ENCODE measurements around the gene PLEKHG5.
"Not testable (repeated sequence)": the region's sequence is repeated elsewhere in the genome, so short reads cannot be mapped to it uniquely, and the experiment has no call there.

PLEKHG5 gene

GRCh38 chr1:6496890-6497214, 5.4 kb upstream of the PLEKHG5 start:
- no peak for DNase-seq (ENCODE audit: low read depth in 3 of 3)

DNA sequence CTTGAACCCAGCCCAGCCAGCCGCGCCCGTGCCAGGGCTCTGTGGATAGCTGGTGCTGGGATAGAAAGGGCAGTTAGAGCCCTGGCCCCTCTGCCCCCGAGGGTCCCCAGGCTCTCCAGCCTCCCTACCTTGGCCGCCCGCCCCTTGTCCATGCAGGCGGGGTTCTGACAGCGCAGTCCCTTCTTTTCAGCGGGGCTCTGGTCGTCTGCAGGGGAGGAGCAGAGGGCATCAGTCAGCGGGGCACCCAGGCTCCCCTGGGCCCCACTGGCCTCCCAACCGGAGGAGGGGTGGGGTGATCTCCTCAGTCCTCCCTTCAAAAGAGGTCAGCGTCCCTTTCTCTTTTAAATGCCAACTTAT, 4.9 kb upstream of the PLEKHG5 start:
- DNase-seq (ENCODE audit: low read depth in 3 of 3) = no peak

DNA sequence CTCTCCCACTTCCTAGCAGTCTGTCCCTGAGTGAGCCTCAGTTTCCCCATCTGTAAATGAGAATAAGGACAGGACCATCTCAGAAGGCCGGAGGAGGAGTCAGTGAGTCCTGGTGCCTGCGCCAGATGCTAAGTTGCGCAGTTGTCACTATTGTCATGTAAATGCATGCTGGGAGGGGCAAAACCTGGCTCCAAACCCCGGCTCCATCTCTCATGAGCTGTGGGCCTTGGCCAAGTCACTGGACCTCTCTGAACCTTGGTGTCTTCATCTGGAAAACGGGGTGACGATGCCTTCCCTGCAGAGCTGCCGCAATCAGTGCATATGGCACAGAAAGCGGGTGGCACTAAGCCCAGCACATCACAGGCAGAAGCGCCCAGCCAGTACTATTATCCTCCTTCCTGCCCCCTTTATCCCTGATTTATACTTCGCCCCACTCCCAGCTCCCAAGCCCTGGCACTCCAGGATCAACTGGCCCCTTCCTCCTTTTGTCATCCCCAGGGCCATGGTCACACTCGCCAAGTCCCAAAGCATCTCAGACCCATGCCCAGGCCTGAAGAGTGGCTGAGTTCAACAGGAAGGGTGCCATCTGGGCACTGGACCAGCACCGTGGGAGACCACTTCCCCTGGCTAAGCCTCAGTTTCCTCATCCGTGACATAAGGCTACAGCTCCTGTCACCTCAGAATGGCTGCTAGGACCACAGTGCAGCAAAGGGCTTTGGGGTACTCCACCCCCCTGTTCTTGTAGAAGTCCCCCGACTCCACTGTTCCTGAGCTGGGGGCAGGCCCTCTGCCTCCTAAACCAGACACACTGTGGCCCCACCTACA, 4.3 kb upstream of the PLEKHG5 start:
- no peak for DNase-seq (ENCODE audit: low read depth in 3 of 3)

DNA sequence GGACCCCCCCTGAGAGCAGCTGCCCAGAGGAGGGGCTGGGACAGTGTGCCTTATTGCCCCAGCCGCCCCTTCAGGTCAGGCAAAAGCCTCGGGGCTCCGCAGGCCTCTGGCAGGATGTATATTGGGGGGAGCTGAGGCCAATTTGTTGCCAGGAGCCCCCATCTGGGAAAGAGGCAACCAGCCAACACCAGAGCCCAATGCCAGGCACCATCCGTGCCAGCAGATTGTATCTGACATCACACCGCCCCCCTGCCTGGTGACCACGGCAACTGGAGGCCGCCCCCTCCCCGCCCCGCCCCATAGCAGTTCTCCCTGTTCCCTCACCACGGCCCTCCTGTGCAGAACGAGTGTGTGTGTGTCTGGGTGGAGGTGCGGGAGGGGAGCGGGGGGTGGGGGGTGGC, 3.6 kb upstream of the PLEKHG5 start:
- no peak for DNase-seq (ENCODE audit: low read depth in 3 of 3)

DNA sequence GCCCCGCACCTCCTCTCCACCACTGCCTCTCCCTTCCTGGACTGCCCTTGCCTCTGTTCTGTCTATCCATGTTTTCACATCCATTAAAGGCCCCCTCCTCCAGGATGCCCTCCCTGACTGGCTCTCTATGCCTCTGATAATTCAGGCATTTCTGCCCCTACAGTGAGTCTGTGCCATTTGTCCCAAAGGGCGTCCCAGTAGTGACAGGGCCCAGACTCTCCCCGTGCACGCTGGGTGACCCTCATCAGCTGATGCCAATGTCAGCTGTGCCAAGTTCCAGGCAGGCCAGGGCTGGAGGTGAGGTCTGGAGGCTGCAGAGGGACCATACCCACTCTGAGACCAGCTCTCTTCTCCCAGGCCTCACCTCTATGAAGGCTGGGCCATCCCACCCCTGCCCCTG, 3.2 kb upstream of the PLEKHG5 start:
- no peak for DNase-seq (ENCODE audit: low read depth in 3 of 3)

DNA sequence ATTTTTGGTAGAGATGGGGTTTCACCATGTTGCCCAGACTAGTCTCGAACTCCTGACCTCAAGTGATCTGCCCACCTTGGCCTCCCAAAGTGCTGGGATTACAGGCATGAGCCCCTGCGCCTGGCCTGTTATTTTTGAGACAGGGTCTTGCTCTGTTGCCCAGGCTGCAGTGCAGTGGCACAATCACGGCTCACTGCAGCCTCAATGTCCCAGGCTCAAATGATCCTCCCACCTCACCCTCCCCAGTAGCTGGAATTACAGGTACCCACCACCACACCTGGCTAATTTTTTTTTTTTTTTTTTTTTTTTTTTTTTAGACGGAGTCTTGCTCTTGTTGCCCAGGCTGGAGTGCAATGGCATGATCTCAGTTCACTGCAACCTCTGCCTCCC, 2.4 kb upstream of the PLEKHG5 start:
- DNase-seq (ENCODE audit: low read depth in 3 of 3) = not testable (repeated sequence)

- no peak for DNase-seq (ENCODE audit: low read depth in 3 of 3)
These were observed 499 bp upstream of the PLEKHG5 start for GRCh38 chr1:6491966-6492365.

- DNase-seq (ENCODE audit: low read depth in 3 of 3) = no peak
These were observed 402 bp downstream of the PLEKHG5 start for GRCh38 chr1:6491081-6491449.

- peak; percentile 23 to 68 (median 43) for DNase-seq (ENCODE audit: low read depth in 3 of 3)
These were observed 1.0 kb downstream of the PLEKHG5 start for GRCh38 chr1:6490181-6491080.

DNA sequence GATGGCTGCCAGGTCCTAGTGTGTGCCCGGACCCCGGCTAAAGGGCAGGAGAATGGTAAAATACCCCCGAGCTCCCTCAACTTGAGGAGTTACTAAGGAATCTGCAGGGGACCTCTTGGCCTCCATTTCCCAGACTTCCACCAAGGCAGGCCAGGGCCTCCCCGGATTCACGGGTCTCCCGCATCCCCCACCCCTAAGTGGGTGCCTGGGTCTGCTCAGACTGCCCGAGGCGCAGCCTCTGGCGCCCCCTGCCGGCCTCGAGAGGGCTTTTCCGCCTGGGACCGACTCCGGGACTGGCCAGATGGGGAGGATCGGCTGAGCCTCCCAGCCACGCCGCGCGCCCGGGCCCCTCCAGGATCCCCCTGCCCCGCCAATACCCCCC, 1.7 kb downstream of the PLEKHG5 start:
- peak; percentile 55 to 78 (median 66) for DNase-seq (ENCODE audit: low read depth in 3 of 3)

- DNase-seq (ENCODE audit: low read depth in 3 of 3) = no peak
These were observed 2.1 kb downstream of the PLEKHG5 start for GRCh38 chr1:6489383-6489765.

GRCh38 chr1:6488602-6489382, 2.7 kb downstream of the PLEKHG5 start:
- DNase-seq (ENCODE audit: low read depth in 3 of 3) = no peak

DNA sequence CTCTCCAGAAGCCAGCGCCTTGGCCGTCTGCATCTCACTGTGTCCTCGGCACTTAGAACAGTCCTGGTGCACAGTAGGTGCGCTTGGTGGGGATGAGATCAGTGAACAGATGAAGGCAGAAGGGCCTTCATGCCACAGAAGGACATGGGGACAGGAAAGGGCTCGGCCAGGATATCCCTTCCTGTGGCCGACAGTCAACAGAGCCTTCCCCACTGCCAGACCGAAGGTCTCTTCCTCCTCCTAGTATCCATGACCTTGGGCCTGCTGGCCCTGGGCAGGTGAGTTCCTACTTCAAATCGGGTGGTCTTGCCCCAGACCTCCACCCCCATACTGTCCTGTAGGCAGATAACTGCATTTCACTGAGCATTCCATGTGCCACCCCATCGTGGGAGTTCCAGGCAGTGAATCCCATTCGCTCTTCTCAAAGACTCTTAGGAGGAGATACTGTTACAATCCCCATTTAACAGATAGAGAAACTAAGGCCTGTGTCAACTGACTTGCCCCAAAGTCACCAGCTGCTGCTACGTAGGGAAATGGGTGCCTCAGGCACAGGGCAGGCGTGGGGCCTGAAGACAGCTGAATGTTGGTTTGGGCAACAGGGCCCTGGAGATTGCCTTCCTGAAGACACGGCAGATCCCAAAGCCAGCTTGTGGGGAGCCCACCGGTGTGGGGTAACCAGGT, 3.5 kb downstream of the PLEKHG5 start:
- DNase-seq (ENCODE audit: low read depth in 3 of 3) = no peak

- peak; percentile 73 to 88 (median 75) for DNase-seq (ENCODE audit: low read depth in 3 of 3)
These were observed 4.9 kb downstream of the PLEKHG5 start for GRCh38 chr1:6486433-6487011.

DNA sequence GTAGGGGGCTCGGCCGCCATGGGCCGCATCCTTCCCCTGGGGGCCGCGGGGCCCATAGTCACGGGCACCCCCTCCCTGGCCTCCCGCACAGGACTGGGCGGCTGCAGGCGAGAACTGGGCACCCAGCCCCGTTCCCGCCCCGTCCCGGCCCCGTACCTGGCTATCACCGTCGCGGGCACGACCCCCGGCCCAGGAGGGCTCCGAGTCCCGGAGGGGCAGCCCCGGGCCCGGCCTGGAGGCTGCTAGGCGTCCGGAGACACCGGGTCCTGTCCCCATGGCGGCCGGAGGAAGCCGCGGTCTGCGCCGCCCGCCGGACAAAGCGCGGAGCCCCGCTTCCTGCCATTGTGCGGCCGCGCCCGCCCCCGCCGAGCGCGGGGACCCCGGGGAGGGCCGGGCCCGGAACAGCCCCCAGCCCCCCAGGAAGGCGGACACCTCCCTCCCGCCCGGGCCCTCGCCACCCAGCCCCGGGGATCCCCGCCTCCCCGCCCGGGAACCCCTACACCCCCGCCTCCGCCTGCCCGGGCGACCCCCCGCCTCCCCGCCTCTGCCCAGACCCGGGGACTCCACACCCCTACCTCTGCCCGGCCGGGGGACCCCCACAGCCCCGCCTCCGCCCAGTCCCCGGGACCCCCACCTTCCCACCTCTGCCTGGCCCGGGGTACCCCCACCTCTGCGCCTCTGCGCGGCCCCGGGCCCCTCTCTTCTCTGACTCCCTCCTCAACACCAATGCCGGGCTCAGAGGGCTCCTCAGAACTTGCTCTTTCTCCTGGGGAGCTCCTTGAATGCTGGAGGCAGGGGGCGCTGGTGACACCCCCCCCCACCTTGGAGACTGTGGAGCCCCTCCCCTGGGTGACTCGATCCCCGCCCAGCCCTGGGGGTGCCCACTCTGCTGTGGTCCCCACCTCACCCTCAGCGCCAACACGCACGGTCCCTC, 6.0 kb downstream of the PLEKHG5 start:
- DNase-seq (ENCODE audit: low read depth in 3 of 3) = no peak

- DNase-seq (ENCODE audit: low read depth in 3 of 3) = no peak
These were observed 6.7 kb downstream of the PLEKHG5 start for GRCh38 chr1:6484826-6485167.

DNA sequence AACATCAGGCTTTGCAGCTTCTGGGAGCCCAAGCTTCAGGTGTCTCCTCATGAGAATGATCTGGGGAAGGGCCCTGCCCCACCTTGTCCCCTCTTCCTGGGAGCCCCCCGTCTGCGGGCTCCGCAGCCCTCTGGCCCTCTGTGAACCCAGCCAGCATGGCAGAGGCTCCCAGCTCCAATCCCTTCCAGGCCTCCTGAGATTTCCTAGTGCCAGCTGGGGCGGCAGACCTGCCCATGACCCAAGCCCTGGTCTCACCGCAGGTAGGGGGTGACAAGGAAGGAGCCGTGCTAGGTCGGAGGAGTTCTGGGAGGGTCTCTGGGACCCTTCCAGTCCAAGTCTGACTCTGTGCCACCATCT, 7.7 kb downstream of the PLEKHG5 start:
- DNase-seq (ENCODE audit: low read depth in 3 of 3) = no peak

DNA sequence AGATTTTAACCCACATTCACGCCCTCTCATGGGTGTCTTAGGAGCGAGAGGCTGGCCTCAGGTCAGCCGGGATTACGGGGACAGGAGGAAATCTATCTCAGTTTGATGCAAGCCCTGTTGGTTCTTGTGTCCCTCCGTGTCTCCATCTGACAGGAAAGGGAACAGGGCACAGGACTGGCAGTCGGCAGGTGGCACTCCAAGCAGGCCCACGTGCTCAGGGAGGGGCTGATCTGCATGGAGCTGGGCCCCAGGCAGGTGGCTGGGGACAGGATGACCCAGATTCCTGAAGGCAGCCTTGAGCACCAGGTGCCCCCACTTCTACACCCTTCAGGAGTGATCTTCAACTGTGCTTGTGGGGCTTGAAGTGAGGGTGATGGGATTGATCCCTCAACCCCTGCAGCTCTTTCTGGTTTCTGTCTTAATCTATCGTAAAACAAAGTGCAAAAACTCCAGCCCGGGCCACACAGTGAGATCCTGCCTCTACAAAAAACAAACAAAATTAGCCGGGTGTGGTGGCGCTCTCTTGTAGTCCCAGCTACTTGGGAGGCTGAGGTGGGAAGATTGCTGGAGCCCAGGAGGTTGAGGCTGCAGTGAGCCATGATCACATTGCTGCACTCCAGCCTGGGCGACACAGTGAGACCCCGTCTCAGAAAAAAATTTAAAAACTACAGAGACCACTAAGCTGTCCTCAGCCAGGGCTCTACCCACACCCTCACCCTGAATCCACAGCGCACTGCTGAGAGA, 8.3 kb downstream of the PLEKHG5 start:
- no peak for DNase-seq (ENCODE audit: low read depth in 3 of 3)

DNA sequence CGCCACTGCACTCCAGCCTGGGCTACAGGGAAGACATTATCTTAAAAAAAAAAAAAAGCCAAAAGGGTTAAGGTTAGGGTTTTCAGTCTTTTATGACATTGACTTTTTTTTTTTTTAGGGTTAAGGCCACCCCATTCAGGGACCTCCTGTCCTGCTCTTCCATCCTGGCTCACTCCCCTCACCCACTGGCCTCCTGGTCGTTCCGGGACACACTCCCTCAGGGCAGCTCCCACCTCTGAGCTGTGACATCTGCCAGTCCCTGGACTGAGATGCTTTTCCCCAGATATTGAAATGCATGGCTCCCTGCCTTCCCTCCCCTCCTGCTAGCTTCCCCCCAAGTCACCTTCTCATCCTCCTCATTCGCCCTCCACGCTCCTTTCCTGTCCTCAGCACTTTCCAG, 9.6 kb downstream of the PLEKHG5 start:
- no peak for DNase-seq (ENCODE audit: low read depth in 3 of 3)

Data from stimulated activated CD4-positive, alpha-beta T cell treated with anti-CD3 and anti-CD28 coated beads, TNF-alpha, amount 100 ng/mL, for 24 hours (primary cell).